NT2/D1 (cell line): Measurements from ENCODE around the gene KRT80.

Experiments used
- DNase-seq: peaks from one replicate; pipeline ENCODE4 v3.0.0-alpha.2; 2011; ENCODE audit warnings: low read depth, low spot score
- H3K27me3 ChIP-seq: 2 replicates; pipeline ENCODE4 v1.6.0; 2011; ENCODE audit warnings: mild to moderate bottlenecking; ENCODE audit not compliant: insufficient read length, insufficient read depth
- H3K36me3 ChIP-seq: 2 replicates; pipeline ENCODE4 v1.6.1; 2011; ENCODE audit warnings: mild to moderate bottlenecking, low read length, mixed read lengths; ENCODE audit not compliant: insufficient read depth, insufficient read length
- H3K4me1 ChIP-seq: 2 replicates; pipeline ENCODE4 v1.5.1; 2011; ENCODE audit not compliant: insufficient read depth, insufficient read length
- H3K4me3 ChIP-seq: 2 replicates; pipeline ENCODE4 v1.5.1; 2011; ENCODE audit warnings: low read depth; ENCODE audit not compliant: insufficient read length
- H3K9ac ChIP-seq: 2 replicates; pipeline ENCODE4 v1.6.0; 2011; ENCODE audit warnings: low read depth; ENCODE audit not compliant: insufficient read length
- H3K9me3 ChIP-seq: 2 replicates; pipeline ENCODE4 v1.5.1; 2011; ENCODE audit warnings: mild to moderate bottlenecking, low read length; ENCODE audit not compliant: insufficient read depth
- SUZ12 ChIP-seq: IDR thresholded peaks from 2 replicates; pipeline ENCODE4 v1.6.1; 2011; ENCODE audit not compliant: insufficient read length, insufficient read depth; ENCODE audit errors: extremely low read depth
- YY1 ChIP-seq: IDR thresholded peaks from 2 replicates; pipeline ENCODE4 v1.6.1; 2011; ENCODE audit not compliant: insufficient read length, insufficient read depth
- ZNF274 ChIP-seq: IDR thresholded peaks from 2 replicates; pipeline ENCODE4 v1.6.1; 2011; ENCODE audit warnings: mild to moderate bottlenecking, low read depth, low read length

KRT80 gene

DNA sequence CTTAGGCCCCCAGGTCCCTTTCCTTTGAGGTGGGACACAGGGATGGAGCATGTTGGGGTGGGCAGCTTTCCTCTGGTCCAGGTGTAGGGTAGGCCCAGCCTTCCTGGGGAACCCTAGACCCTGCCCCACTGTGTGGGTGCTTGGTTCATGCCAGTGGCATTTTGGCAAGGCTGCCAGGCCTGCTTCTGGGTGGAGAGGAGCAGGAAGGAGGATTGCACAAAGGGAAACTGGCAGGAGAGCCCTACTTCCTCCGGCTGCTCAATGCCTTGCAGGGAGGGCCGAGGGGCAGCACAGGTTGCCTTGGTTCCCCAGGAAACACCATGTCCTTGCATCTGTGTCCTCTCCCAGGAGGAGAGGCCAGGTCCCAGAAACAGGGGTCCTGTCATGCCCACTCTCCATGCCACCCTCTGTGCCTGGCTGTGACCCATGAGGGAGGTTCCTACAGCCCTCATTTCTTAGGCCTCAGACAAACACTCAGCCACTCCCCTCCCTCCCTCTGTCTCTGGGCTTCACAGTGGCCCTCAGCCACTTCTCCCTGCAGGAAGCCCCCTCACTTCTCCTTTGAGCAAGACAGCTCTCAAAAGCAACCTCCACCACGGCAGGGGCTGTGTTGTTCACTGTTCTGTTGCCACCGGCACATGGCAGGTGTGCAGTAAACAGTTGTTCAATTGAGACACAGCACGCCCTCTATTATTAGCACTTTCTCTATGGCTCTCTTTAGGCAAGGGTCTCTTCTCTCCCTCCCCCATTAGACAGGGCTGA lies 6.8 kb upstream of the KRT80 start:
- Histone ChIP-seq H3K9me3 (no peaks in the 10 kb centered on the region), H3K4me3 (no peak overlapping the region), H3K9ac (no peak overlapping the region), H3K36me3 (no peaks in the 10 kb centered on the region), H3K27me3 (no peaks in the 10 kb centered on the region), H3K4me1 (peaks cover 46% of the 10 kb centered on the region)
- TF ChIP-seq ZNF274 (no peak), SUZ12 (no peak), YY1 (no peak)
- no peak for DNase-seq

DNA sequence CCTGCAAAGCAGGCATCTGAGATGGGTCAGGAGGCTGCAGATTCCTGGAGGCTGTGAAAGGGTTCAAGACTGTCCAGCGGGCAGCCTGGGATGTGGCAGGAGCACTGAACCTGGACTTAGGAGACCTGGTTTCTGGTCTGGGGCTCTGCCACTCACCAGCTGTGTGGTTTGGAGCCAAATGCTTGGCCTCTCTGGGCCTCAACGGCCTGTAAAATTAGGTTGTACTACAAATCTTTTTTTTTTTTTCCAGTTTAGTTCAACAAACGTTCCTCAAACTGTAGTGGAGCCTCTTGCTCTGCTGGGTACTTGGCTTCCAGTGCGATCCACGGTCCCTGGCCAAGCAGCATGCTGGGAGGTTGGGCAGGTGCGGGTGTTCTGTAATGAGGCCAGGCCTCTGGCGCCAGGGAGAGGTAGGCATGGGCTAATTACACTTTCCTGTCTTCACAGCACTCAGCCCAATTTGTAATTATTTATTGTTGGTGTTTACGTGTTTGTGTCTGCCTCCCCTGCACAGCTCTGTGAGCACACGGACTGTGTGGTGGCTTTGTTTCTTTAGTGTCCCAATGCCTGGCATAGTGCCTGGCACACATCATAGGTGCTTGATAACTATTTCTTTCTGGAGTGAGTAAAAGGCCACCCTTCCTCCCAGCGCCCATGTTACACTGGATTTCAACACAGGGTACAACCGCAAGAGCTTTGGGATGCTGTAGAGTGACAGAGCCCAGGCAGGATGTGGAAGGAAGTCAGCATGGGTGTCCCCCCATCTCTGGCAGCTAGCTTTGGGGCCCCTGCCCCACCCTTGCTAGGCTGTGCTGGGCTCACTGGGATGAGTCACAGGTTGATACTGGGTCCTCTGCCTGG lies 5.8 kb upstream of the KRT80 start:
- no peak for TF ChIP-seq ZNF274
- TF ChIP-seq YY1 = no peak
- TF ChIP-seq SUZ12 = no peak
- H3K4me1 ChIP-seq = peaks cover 43% of the 10 kb centered on the region
- H3K4me3 ChIP-seq = no peak overlapping the region
- H3K27me3 ChIP-seq = no peaks in the 10 kb centered on the region
- H3K9me3 ChIP-seq = no peaks in the 10 kb centered on the region
- H3K36me3 ChIP-seq = no peaks in the 10 kb centered on the region
- no peak overlapping the region for H3K9ac ChIP-seq
- DNase-seq = no peak

DNA sequence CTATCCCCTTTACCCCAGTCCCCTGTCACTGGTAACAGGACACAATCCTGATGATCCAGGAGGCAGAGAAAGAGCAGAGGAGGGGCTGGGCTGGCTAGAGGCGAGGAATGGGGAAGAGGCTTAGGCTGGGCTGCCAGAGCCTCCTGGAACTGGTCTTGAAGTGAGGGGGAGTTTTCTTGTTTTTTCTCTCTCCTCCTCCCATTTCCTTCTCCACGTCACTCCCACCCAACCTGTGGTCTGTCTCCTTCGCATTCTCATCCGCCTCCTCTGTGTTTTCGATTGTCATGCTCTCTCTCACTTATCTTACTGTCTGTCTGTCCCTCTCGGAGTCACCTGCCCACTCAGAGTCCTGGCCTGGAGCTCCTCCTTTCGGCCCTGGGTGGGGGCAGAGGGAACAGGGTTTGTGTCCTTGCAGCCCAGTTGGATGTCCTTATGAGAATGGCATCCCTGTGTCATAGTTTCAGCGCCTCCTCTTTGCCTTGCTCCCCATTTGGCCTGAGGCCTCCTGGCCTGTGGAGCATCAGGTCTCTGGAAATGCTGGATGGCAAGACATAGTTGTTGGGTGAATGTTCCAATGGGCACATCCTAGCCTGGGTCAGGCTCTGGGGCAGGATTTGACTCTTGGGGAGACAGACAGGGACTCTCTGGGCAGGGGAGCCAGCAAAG lies 3.4 kb upstream of the KRT80 start:
- Histone ChIP-seq H3K4me1 (peaks cover 40% of the 10 kb centered on the region), H3K27me3 (no peaks in the 10 kb centered on the region), H3K36me3 (no peaks in the 10 kb centered on the region), H3K4me3 (no peak overlapping the region), H3K9me3 (no peaks in the 10 kb centered on the region), H3K9ac (no peak overlapping the region)
- no peak for DNase-seq
- no peak for TF ChIP-seq YY1
- TF ChIP-seq ZNF274 = no peak
- TF ChIP-seq SUZ12 = no peak

DNA sequence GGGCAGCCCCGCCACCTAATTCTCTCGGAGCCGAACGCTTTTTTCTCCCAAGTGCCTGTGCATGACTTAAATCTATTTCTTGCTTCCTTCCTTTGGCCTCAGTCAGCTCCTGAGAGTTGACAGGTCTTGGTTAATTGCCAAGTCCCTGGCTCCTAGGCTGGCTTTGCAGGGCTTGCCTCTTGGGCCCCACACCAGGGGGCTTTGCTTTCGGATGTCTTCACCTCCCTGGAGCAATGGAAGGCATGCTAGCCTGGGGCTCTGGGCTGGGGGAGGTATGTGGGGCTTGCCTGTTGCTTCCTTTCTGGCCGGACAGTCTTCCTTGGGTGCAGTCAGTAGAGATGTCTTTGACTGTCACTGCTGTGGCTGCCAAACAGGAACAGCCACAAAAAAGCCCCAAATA lies 2.2 kb upstream of the KRT80 start:
- Histone ChIP-seq H3K27me3 (no peaks in the 10 kb centered on the region), H3K9me3 (no peaks in the 10 kb centered on the region), H3K9ac (no peak overlapping the region), H3K4me1 (peaks cover 36% of the 10 kb centered on the region), H3K4me3 (no peak overlapping the region), H3K36me3 (no peaks in the 10 kb centered on the region)
- TF ChIP-seq ZNF274 (no peak), SUZ12 (no peak), YY1 (no peak)
- no peak for DNase-seq

DNA sequence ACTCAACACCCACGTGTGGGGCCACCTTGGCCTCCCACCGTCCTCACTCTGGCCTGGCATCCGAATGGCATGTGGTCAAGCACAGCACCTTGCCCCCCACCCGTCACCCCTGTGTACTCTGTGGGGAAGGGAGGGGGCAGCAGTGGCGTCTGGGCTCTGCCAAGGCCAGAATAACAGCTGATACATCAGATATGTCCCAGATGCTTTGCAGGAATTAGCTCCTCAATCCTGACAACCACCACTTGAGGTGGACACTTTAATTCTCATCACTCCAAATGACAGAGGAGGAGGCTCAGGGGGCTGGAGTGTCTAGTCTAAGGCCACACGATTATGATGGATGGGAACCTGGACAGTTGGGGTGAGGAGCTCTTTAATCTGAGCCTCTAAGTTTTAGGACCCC lies 1.7 kb upstream of the KRT80 start:
- Histone ChIP-seq H3K4me3 (no peak overlapping the region), H3K36me3 (no peaks in the 10 kb centered on the region), H3K4me1 (peaks cover 35% of the 10 kb centered on the region), H3K9ac (no peak overlapping the region), H3K9me3 (no peaks in the 10 kb centered on the region), H3K27me3 (no peaks in the 10 kb centered on the region)
- no peak for TF ChIP-seq YY1
- no peak for TF ChIP-seq SUZ12
- TF ChIP-seq ZNF274 = no peak
- no peak for DNase-seq

DNA sequence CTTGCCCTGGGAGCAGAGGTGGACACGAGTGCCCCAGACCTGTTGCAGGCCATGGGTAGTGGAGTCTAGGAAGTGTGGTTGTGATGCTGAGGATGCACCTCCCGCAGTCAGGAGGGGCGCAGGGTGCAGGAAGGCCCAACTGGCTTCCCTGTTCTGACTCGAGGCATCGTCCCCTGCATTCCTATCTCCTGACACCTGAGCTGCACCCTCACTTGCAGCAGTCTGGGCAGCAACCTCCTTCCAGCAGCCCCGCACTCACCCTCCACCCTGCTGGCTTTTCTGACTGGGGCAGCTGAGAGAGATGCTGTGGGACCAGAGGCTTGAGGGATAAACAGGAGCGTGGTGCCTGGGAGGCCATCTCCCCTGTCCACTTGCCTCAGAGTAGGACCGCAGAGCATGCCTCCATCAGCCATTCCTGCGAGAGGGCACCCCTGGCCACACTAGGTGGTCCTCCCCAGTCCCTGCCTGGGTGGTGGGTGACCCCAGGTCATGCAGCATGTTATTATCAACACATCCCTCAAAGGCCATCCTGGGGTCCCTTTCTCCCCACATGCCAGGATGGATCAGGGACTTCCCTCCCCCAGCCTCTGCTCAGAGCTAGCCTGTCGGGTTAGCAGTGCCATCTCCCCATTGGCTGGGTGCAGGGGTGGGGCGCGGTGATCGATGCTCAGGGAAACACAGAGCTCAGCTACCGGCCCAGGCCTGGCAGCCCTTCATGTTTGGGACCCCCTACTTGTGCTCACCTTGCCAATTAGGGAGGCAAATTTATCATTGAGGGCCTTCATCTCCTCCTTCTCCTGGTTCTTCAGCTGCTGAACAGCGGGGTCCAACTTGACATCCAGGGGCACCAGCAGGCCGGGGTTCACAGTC lies 719 bp downstream of the KRT80 start:
- Histone ChIP-seq H3K9ac (no peak overlapping the region), H3K4me3 (no peak overlapping the region), H3K4me1 (peaks cover 49% of the 10 kb centered on the region), H3K36me3 (no peaks in the 10 kb centered on the region), H3K9me3 (no peaks in the 10 kb centered on the region), H3K27me3 (no peaks in the 10 kb centered on the region)
- no peak for DNase-seq
- TF ChIP-seq ZNF274 (no peak), YY1 (no peak), SUZ12 (no peak)
